Measurements from ENCODE around the gene ARHGAP6. TPM values are rescaled to one million over a fixed set of nuclear protein-coding genes. Genes with fewer than 3 reads are reported as not detected.
"Not testable (repeated sequence)": the region's sequence is repeated elsewhere in the genome, so short reads cannot be mapped to it uniquely, and the experiment has no call there.

ARHGAP6 gene
- total RNA-seq, 6 experiments from 2014 or later: 0.38 to 1.2 (median 0.78) TPM

DNA sequence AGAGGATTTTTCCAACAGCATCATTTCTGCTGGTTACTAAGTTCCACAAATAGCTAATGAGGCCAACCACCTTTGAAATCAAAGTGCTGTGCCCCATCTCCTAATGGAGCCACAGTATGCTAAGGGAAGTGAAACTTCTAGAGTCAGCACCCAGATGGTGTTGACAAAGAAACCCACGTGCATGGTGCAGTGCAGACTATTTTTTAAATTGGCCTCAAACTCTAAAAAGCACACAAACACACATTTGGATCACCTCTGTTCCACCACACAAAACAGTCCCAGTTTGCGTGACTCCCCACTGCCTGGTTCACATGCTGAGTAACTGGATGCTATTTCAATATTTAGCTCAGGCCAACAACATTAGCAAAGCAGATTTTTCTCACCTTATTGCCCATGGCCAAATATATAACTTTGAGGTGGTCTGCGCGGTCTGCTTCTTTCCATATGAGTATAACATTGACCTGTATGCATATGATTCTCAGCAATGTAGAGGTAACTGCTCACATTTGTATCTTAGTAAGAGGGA, 302.6 kb downstream of the ARHGAP6 start:
- ATAC-seq (peak in 2 of 4 donors; percentile 17 to 35), DNase-seq (no peak)
- Histone ChIP-seq H3K27ac (no peak overlapping the region), H3K27me3 (no peaks in the 10 kb centered on the region), H3K9me3 (no peaks in the 10 kb centered on the region), H3K36me3 (no peaks in the 10 kb centered on the region), H3K4me3 (no peak overlapping the region), H3K4me1 (no peaks in the 10 kb centered on the region)
- 61% methylated on average over 3 of the region's 4 CpGs for WGBS (ENCODE audit: insufficient coverage, low coverage, low lambda C conversion rate, missing lambda C conversion rate)
- TF ChIP-seq, protein P1, sequence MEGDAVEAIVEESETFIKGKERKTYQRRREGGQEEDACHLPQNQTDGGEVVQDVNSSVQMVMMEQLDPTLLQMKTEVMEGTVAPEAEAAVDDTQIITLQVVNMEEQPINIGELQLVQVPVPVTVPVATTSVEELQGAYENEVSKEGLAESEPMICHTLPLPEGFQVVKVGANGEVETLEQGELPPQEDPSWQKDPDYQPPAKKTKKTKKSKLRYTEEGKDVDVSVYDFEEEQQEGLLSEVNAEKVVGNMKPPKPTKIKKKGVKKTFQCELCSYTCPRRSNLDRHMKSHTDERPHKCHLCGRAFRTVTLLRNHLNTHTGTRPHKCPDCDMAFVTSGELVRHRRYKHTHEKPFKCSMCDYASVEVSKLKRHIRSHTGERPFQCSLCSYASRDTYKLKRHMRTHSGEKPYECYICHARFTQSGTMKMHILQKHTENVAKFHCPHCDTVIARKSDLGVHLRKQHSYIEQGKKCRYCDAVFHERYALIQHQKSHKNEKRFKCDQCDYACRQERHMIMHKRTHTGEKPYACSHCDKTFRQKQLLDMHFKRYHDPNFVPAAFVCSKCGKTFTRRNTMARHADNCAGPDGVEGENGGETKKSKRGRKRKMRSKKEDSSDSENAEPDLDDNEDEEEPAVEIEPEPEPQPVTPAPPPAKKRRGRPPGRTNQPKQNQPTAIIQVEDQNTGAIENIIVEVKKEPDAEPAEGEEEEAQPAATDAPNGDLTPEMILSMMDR (IDR thresholded peaks at IDR 0.05): no peak
- no peak for TF ChIP-seq POLR2A (IDR thresholded peaks at IDR 0.05)
- intact Hi-C loops (cut with DNase I): no loop called here

DNA sequence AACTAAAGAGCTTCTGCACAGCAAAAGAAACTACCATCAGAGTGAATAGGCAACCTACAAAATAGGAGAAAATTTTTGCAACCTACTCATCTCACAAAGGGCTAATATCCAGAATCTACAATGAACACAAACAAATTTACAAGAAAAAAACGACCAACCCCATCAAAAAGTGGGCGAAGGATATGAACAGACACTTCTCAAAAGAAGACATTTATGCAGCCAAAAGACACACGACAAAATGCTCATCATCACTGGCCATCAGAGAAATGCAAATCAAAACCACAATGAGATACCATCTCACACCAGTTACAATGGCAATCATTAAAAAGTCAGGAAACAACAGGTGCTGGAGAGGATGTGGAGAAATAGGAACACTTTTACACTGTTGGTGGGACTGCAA, 304.1 kb downstream of the ARHGAP6 start:
- H3K4me3 ChIP-seq; ATAC-seq; H3K4me1 ChIP-seq; DNase-seq; H3K27ac ChIP-seq; H3K27me3 ChIP-seq; intact Hi-C loops (cut with DNase I); H3K36me3 ChIP-seq; H3K9me3 ChIP-seq: not testable (repeated sequence)
- WGBS (ENCODE audit: insufficient coverage, low coverage, low lambda C conversion rate, missing lambda C conversion rate): 37% methylated on average over 3 of the region's 3 CpGs

DNA sequence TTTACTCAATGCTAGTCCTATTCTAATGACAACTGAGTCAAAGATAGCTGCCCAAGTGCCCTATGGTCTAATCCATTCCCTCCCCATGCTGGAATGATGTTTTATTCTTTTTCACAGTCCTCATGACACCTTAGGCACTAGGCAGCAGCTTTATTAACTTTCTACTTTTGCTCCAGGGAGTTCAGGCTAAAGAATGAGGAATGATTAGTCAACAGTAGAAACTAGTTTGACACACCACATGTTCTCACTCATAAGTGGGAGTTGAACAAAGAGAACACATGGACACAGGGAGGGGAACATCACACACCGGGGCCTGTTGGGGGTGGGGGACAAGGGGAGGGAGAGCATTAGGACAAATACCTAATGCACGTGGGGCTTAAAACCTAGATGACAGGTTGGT, 309.8 kb downstream of the ARHGAP6 start:
- H3K4me3 ChIP-seq; H3K9me3 ChIP-seq; H3K36me3 ChIP-seq; H3K4me1 ChIP-seq; DNase-seq; H3K27ac ChIP-seq; intact Hi-C loops (cut with DNase I); H3K27me3 ChIP-seq; ATAC-seq: not testable (repeated sequence)
- WGBS (ENCODE audit: insufficient coverage, low coverage, low lambda C conversion rate, missing lambda C conversion rate): 26% methylated on average over 2 of the region's 2 CpGs

DNA sequence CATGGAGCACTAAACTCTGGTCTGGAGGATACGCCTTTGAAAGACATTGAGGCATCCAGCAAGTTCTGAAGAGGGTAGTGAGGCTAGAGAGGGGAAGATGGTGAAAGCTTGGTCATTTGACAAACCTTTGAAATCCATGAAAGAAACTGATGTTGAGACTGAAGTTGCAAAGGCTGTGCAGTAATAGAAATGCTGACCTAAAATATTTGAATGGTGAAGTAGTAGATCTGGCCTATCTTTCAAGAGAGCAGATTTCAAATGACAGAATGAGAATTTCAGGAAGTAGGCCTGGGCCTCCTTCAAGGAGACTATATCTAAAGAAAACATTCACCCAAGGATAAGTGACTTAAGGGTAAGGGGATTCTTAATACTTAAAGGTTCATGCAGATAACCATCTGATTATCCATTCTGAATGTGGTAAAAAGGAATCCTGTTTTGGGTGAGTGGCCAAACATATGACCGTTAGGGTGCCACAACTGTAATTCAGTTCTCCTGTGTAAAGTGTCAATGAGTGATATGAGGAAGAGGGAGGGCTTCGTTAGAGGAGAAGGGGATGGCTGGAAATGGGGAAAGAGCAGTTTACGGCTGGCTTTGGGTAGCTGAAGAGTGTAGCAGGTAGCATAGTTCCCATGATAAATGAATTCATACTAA, 310.3 kb downstream of the ARHGAP6 start:
- no peak for DNase-seq
- no peaks in the 10 kb centered on the region for H3K27me3 ChIP-seq
- TF ChIP-seq POLR2A (IDR thresholded peaks at IDR 0.05): no peak
- TF ChIP-seq, protein P1 (IDR thresholded peaks at IDR 0.05): no peak
- H3K9me3 ChIP-seq: no peaks in the 10 kb centered on the region
- H3K4me3 ChIP-seq: no peak overlapping the region
- intact Hi-C loops (cut with DNase I): no loop called here
- no peaks in the 10 kb centered on the region for H3K36me3 ChIP-seq
- H3K27ac ChIP-seq: no peak overlapping the region
- no peak for ATAC-seq
- no peaks in the 10 kb centered on the region for H3K4me1 ChIP-seq
- 57% methylated on average over 4 of the region's 4 CpGs for WGBS (ENCODE audit: insufficient coverage, low coverage, low lambda C conversion rate, missing lambda C conversion rate)

DNA sequence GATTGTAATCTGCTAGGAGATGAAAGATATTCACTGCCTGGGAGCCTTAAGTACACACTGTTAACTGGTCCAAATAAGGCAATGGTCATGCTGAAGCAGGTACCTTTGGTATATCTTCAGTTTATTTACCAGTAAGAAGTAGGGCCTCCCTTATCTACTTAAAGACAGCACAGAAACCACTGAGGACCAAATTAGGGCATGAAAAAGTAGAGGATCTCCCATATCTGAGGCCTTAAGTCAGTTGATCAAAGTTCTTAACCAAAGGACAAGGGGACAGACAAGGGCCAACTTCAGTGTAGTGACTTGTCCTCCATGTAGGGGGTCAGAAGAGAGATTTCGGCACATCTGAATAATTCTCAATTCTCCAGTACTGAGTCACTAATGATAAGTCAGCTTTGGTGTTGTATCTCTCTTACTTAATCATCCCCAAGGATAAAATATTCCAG, 313.4 kb downstream of the ARHGAP6 start:
- H3K9me3 ChIP-seq: no peaks in the 10 kb centered on the region
- ATAC-seq (no peak), DNase-seq (no peak)
- no peaks in the 10 kb centered on the region for H3K4me1 ChIP-seq
- TF ChIP-seq POLR2A (IDR thresholded peaks at IDR 0.05): no peak
- TF ChIP-seq, protein P1 (IDR thresholded peaks at IDR 0.05): no peak
- no peaks in the 10 kb centered on the region for H3K27me3 ChIP-seq
- H3K27ac ChIP-seq: no peak overlapping the region
- 44% methylated on average over 1 of the region's 1 CpG for WGBS (ENCODE audit: insufficient coverage, low coverage, low lambda C conversion rate, missing lambda C conversion rate)
- no peaks in the 10 kb centered on the region for H3K36me3 ChIP-seq
- intact Hi-C loops (cut with DNase I): no loop called here
- no peak overlapping the region for H3K4me3 ChIP-seq
